Stimulated activated CD4-positive, alpha-beta T cell treated with anti-CD3 and anti-CD28 coated beads, TNF-alpha, amount 100 ng/mL, for 48 hours (primary cell): Measurements from ENCODE around the gene OR3A3.
"Not testable (repeated sequence)": the region's sequence is repeated elsewhere in the genome, so short reads cannot be mapped to it uniquely, and the experiment has no call there.

Experiments
- DNase-seq, 3 donors: peaks; one replicate each; pipeline ENCODE4 v3.0.0-alpha.2; 2020; ENCODE audit warnings: low read depth in 3 of 3

The OR3A3 gene

DNA sequence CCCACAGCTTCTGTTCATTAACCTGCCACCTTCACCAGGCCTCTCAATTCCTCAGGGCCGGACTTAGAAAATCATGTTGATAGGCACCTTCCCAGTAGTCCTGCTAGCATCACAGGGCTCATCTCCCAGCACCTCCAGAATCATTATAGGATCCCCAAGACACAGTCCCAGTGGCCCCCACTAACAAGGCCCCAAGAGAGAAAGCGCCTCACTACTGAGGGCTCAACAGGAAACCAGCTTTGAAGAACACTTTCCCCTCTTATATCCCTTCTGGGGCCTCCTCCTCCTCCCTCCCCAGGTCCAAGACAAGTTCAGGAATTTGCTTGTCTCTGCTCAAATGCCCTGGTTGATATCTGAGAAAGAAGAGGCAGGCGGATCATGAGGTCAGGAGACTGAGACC lies at the start of gene OR3A3:
TSS of gene OR3A3 (plus strand) at position 301 of the 400 bp plus-strand sequence.
- no peak for DNase-seq

- not testable (repeated sequence) for DNase-seq
These were observed 40.0 kb upstream of the OR3A3 start for GRCh38 chr17:3371167-3371566.

- DNase-seq: no peak
These were observed 32.8 kb upstream of the OR3A3 start for GRCh38 chr17:3378321-3378720.

DNA sequence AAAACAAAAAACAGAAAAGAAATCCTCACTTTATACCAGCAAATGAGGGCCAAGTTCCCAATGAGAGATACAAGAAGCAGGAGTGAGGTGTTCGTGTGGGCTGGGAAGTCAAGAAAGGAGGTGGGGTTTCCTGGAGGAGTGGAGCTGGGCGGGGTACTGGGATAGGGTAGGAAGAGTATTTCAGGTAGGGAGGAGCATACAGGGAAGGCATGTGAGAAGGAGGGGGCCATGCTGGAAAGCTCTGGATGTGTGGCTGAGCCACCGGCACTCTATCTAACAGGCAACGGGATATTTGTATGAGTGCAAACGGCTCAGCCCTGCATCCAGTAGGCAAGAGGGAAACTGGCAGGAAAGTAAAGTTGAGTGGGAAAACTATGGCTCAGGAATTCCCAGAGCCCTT lies 29.2 kb upstream of the OR3A3 start:
- DNase-seq: no peak

- DNase-seq: peak in 2 of 3 donors; percentile 7 to 12
These were observed 25.0 kb upstream of the OR3A3 start, which contains the start of gene OR3A2 for GRCh38 chr17:3385869-3386816. OR3A2 (minus strand) TSS chr17:3386308.

GRCh38 chr17:3389791-3390190 lies 21.4 kb upstream of the OR3A3 start:
- no peak for DNase-seq

- not testable (repeated sequence) for DNase-seq
These were observed 13.4 kb upstream of the OR3A3 start for GRCh38 chr17:3397801-3398200.

GRCh38 chr17:3398310-3398709 lies 12.9 kb upstream of the OR3A3 start, which contains the start of gene OR1E1:
OR1E1 (minus strand) TSS chr17:3398410; CDS start chr17:3398410, 0 bp downstream.
- no peak for DNase-seq

DNA sequence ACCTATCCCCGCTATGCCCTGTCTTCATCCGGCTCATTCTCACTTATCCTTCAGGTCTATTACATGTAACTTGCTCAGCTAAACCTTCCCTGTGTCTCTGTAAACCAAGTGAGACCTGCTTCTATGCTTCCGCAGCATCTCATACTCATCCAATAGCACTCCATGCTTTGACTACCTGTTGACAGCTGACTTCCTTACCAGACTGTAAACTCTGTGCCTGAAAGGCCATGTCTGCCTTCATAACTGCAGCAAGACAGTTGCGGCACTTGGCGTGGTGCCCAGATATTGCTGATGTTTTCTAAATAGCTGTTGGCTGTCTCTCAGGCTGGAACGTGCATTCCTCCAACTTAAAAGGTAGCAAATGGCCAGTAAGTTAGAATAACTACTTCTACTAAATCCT lies 11.1 kb upstream of the OR3A3 start:
- DNase-seq: no peak

DNA sequence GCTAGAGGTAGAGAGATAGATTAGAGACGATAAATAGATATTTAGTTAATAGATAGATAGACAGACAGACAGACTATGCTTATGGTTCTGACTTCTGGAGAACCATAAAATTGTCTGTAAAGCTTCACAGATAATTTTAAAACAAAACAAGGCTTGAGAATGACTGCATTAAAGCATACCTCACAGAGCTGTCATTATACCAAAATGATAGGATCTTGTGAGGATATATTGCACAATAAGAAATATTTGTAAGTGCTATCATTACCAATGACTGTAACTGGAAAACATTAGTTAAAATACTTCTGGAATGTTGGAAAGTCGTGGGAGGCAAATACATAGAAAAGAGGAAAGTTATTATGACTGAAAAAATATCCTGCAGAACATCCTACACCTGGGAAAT lies 9.4 kb upstream of the OR3A3 start:
- DNase-seq: no peak

GRCh38 chr17:3403856-3404255 lies 7.3 kb upstream of the OR3A3 start:
- not testable (repeated sequence) for DNase-seq

DNA sequence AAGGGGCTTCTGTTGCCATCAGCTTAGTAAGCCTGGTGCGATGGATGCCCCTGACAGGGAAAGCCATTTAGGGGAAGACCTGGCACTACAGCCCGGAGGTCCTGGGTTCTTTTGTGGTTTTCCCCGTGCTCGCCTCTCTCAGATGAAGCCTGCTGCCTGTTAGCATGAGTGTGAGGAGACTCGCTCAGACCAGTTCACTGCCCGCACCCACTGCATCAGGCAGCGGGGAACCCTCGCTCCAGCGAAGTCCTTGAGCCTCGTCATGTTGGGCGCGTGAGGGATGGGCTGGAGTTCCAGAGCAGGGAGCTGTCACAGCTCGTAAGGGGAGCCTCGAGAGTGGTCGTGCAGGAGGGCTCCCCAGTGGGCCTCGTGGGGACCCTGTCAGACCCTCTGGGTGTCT lies 1.0 kb downstream of the OR3A3 start:
- DNase-seq: not testable (repeated sequence)

DNA sequence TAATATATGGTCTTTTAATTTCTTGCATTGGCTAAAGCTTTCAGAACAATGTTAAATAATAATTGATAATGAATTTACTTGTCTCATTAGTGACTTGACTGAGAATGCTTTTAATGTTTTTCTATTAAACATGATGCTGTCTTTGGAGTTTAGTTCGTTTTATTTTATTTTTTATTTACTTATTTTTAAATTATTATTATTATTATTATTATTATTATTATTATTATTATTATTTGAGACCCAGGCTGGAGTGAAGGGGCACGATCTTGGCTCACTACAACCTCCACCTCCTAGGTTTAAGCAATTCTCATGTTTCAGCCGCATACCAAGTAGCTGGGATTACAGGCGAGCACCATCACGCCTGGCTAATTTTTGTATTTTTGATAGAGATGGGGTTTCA lies 4.4 kb downstream of the OR3A3 start:
- no peak for DNase-seq

- DNase-seq: no peak
These were observed 7.1 kb downstream of the OR3A3 start for GRCh38 chr17:3418222-3418621.

GRCh38 chr17:3433215-3433614 lies 22.0 kb downstream of the OR3A3 start:
- DNase-seq: not testable (repeated sequence)

- no peak for DNase-seq
These were observed 22.6 kb downstream of the OR3A3 start, which contains the start of gene OR1E2 for GRCh38 chr17:3433741-3434140. OR1E2 (minus strand) TSS chr17:3433841; CDS start chr17:3433841, 0 bp downstream.

DNA sequence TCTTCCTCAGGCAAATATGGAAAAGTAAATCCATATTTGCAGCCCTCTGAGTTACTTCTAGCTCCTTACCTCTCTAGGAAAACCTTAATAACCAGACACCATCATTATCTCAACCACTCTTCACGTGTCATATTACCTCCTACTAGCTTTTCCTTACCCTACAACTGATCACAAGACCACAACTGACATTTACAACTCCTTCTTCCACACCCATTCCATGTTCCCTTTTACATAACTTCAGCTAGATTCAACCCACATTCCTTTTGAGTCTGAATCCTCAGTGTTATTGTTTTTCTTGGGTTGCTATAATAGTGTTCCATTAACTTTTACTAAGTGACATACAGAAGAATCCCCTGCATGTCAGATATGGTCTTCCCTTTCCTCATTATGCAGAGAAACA lies 27.2 kb downstream of the OR3A3 start:
- no peak for DNase-seq

- no peak for DNase-seq
These were observed 29.3 kb downstream of the OR3A3 start for GRCh38 chr17:3440451-3440850.

- DNase-seq: no peak
These were observed 36.5 kb downstream of the OR3A3 start for GRCh38 chr17:3447625-3448024.

DNA sequence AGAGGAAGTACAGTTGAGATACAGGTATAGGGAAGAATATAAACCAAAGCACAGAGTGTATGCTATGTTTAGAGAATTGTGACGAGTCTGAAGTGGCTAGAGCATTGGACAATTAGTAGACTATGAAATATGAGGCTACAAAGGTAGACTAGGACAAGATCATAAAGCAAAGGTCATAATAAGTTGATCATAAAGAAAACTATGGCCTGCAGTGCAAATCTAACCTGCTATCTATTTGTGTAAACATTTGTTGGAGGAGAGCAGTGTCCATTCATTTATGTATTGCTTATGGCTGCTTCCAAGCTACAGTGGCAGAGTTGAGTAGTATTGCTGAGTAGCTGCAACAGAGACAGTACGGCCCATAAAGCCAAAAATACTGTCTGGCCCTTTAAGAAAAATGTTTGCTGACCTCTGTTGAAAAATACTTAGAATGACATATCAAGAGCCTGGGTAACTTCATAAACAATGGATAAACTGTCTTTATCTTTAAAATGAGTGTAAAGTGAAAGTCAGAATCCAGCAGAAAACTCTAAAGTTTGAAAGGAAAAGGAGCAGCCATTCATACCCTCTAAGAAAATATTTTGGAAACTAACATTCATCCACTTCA lies 37.0 kb downstream of the OR3A3 start:
- DNase-seq: no peak

DNA sequence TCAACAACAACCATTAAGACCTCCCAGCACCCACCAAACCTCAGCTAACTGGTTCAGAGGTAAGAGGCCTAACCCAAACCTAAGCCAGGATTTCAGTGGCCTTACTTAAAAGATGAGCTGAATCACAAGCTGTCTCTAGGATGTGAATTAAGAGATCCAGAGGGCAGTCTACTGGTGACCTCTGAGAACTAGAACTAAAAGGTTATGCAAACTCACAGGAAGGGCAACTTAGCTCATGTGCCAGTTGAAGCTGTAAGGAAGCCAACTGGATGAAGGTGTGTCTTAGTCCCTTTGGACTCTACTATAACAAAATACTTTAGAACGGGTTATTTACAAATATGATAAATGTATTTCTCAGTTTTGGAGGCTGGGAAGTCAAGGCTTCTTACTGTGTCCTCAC lies 55.2 kb downstream of the OR3A3 start:
- not testable (repeated sequence) for DNase-seq

DNA sequence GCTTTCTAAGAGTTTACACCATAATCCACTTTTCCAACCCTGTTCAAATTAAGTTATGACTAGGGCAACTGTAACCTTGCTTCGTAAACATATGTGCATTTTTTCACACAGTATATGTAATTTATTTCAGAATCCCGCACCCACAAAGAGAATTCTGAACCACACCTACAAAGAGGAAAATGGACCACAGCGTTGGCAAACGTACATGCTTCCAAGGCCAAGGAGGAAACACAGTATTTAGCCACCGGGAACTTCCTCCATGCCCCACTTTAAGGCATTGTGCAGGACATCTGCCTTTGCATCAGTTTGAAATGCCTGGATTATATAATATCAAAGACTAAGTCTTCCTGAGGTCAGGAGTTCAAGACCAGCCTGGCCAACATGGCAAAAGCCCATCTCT lies 58.4 kb downstream of the OR3A3 start:
- DNase-seq: no peak

GRCh38 chr17:3471599-3471998 lies 60.4 kb downstream of the OR3A3 start, which contains the start of gene SPATA22:
SPATA22 (minus strand) TSS chr17:3471819; CDS start chr17:3469325, 2,494 bp downstream.
- DNase-seq: no peak
